ENCODE results near the gene CLTCL1. TPM values are rescaled to one million over a fixed set of nuclear protein-coding genes. Genes with fewer than 3 reads are reported as not detected.
"Not testable (repeated sequence)": the region's sequence is repeated elsewhere in the genome, so short reads cannot be mapped to it uniquely, and the experiment has no call there.

Gene CLTCL1
- total RNA-seq, 1 donor from 2014 or later = 26.0 TPM

GRCh38 chr22:19330865-19331418 is 39.4 kb upstream of the CLTCL1 start:
- H3K27ac ChIP-seq = no peak overlapping the region
- H3K36me3 ChIP-seq = peaks cover 46 to 67% of the 10 kb centered on the region in 2 donors
- H3K4me3 ChIP-seq = no peak overlapping the region
- no peaks in the 10 kb centered on the region for H3K4me1 ChIP-seq
- intact Hi-C loops (cut with DNase I) = no loop called here
- no peak for DNase-seq (ENCODE audit: low spot score in 2 of 2)
- no peaks in the 10 kb centered on the region for H3K27me3 ChIP-seq
- no peak for TF ChIP-seq CTCF (IDR thresholded peaks at IDR 0.05)
- H3K9me3 ChIP-seq = peaks cover 16 to 35% of the 10 kb centered on the region in 2 donors

- H3K27me3 ChIP-seq; H3K4me3 ChIP-seq; H3K27ac ChIP-seq; DNase-seq (ENCODE audit: low spot score in 2 of 2); intact Hi-C loops (cut with DNase I); H3K4me1 ChIP-seq: not testable (repeated sequence)
- H3K36me3 ChIP-seq = peaks cover 45 to 60% of the 10 kb centered on the region in 2 donors
- H3K9me3 ChIP-seq = peaks cover 16 to 35% of the 10 kb centered on the region in 2 donors
Measured at GRCh38 chr22:19330205-19330604, 38.7 kb upstream of the CLTCL1 start.

- no peaks in the 10 kb centered on the region for H3K4me1 ChIP-seq
Measured at GRCh38 chr22:19329454-19329853, 37.9 kb upstream of the CLTCL1 start.

GRCh38 chr22:19325296-19325948 is 33.9 kb upstream of the CLTCL1 start:
- DNase-seq (ENCODE audit: low spot score in 2 of 2) = no peak
- Histone ChIP-seq H3K27me3 (no peaks in the 10 kb centered on the region), H3K27ac (no peak overlapping the region), H3K4me3 (no peak overlapping the region), H3K36me3 (peaks cover 14 to 16% of the 10 kb centered on the region in 2 donors), H3K4me1 (no peaks in the 10 kb centered on the region), H3K9me3 (peaks cover 0 to 19% of the 10 kb centered on the region in 2 donors)
- no peak for TF ChIP-seq CTCF (IDR thresholded peaks at IDR 0.05)
- intact Hi-C loops (cut with DNase I) = no loop called here

More at GRCh38 chr22:19329454-19329853, 37.9 kb upstream of the CLTCL1 start:
- DNase-seq (ENCODE audit: low spot score in 2 of 2) = no peak
- Histone ChIP-seq H3K36me3 (peaks cover 45 to 52% of the 10 kb centered on the region in 2 donors), H3K27ac (no peak overlapping the region), H3K4me3 (no peak overlapping the region), H3K27me3 (no peaks in the 10 kb centered on the region), H3K9me3 (peaks cover 16 to 35% of the 10 kb centered on the region in 2 donors)
- no peak for TF ChIP-seq CTCF (IDR thresholded peaks at IDR 0.05)
- intact Hi-C loops (cut with DNase I) = no loop called here

- H3K36me3 ChIP-seq; H3K4me1 ChIP-seq; H3K4me3 ChIP-seq; DNase-seq (ENCODE audit: low spot score in 2 of 2); H3K27ac ChIP-seq; H3K27me3 ChIP-seq; intact Hi-C loops (cut with DNase I): not testable (repeated sequence)
- H3K9me3 ChIP-seq = peaks cover 0 to 16% of the 10 kb centered on the region in 2 donors
Measured at GRCh38 chr22:19323420-19323819, 31.9 kb upstream of the CLTCL1 start.

- H3K4me1 ChIP-seq = no peaks in the 10 kb centered on the region
- no peaks in the 10 kb centered on the region for H3K36me3 ChIP-seq
- no peaks in the 10 kb centered on the region for H3K27me3 ChIP-seq
- no peak overlapping the region for H3K27ac ChIP-seq
- no peak overlapping the region for H3K4me3 ChIP-seq
- intact Hi-C loops (cut with DNase I) = no loop called here
- peaks cover 4 to 15% of the 10 kb centered on the region in 2 donors for H3K9me3 ChIP-seq
- no peak for DNase-seq (ENCODE audit: low spot score in 2 of 2)
- TF ChIP-seq CTCF (IDR thresholded peaks at IDR 0.05) = no peak
Measured at GRCh38 chr22:19321757-19322156, 30.2 kb upstream of the CLTCL1 start.

GRCh38 chr22:19320136-19320535 is 28.6 kb upstream of the CLTCL1 start:
- H3K4me1 ChIP-seq; H3K27ac ChIP-seq; intact Hi-C loops (cut with DNase I); H3K4me3 ChIP-seq; DNase-seq (ENCODE audit: low spot score in 2 of 2); H3K27me3 ChIP-seq; H3K36me3 ChIP-seq: not testable (repeated sequence)
- H3K9me3 ChIP-seq = peaks cover 16 to 26% of the 10 kb centered on the region in 2 donors

Data from ascending aorta (tissue), 2 donors.